HCT116 (cell line): ENCODE measurements around the gene P4HA1. TPM values are rescaled to one million over a fixed set of nuclear protein-coding genes. Genes with fewer than 3 reads are reported as not detected.

Source experiments
- ATAC-seq: fragments of 200-7000 bp; cut with Tn5 transposase; 2 replicates; pipeline ENCODE4 v1.9.1; 2020; ENCODE audit warnings: mild to moderate bottlenecking, moderate library complexity
- BruUV-seq: library from RNA; stranded (reverse); fragments of 400-500 nt; replicated peaks from 2 replicates; lab custom pipeline; 2021; lab: Mats Ljungman, UMichigan
- CTCF ChIA-PET: fragments of 300-600 bp; sonication (Branson Sonifier 250); formaldehyde crosslinking; loops from one replicate; lab custom pipeline; 2021; ENCODE audit warnings: antibody characterized with exemption; lab: Charles Lee
- POLR2A ChIA-PET: fragments of 300-600, 350-600 bp; sonication (Branson Sonifier 250); formaldehyde crosslinking; loops from one replicate; lab custom pipeline; 2021; ENCODE audit warnings: antibody characterized with exemption; lab: Charles Lee
- RAD21 ChIA-PET, 2 experiments: fragments of 300-600 bp; sonication (Branson Sonifier 250); formaldehyde crosslinking; loops; one replicate each; lab custom pipeline; 2023; ENCODE audit warnings: low total read pairs in 2 of 2; ENCODE audit not compliant: uncharacterized antibody in 2 of 2, unreplicated experiment in 2 of 2, low non-redundant PET in 1 of 2; lab: Charles Lee
- DNase-seq: peaks from one replicate; pipeline ENCODE4 v3.0.0-alpha.2; 2010; ENCODE audit warnings: low read depth, low spot score
- H2AFZ ChIP-seq: fragments of 200-600 bp; shearing (Covaris generic), sonication (generic); 2 replicates; pipeline ENCODE4 v1.6.1; 2017; ENCODE audit warnings: low read depth, mixed run types, mixed read lengths, antibody characterized with exemption, low read length; ENCODE audit not compliant: poor library complexity, severe bottlenecking
- H3K27ac ChIP-seq: 2 replicates; pipeline ENCODE4 v1.5.1; 2012; ENCODE audit warnings: low read depth, low read length
- H3K27me3 ChIP-seq: fragments of 200-600 bp; sonication (generic); 2 replicates; pipeline ENCODE4 v1.6.1; 2016; ENCODE audit warnings: mixed run types, low read length, mixed read lengths; ENCODE audit not compliant: insufficient read depth
- H3K36me3 ChIP-seq, 2 experiments: fragments of 200-500 bp in 1 of 2; fragments of 200-600 bp in 1 of 2; sonication (Bioruptor generic) in 1 of 2; sonication (generic) in 1 of 2; 2 replicates each; pipeline versions ENCODE4 v1.5.1 to v1.6.1; 2014 to 2016; ENCODE audit warnings: low read length in 2 of 2, inconsistent platforms in 1 of 2, mixed read lengths in 1 of 2, mixed run types in 1 of 2; ENCODE audit not compliant: insufficient read depth in 2 of 2, control insufficient read depth in 1 of 2
- H3K4me1 ChIP-seq, 2 experiments: fragments of 200-600 bp in 1 of 2; sonication (generic) in 1 of 2; 2 replicates each; pipeline versions ENCODE4 v1.5.1 to v1.6.1; 2012 to 2017; ENCODE audit warnings: low read length in 2 of 2, inconsistent platforms in 1 of 2, mild to moderate bottlenecking in 1 of 2, mixed read lengths in 1 of 2, mixed run types in 1 of 2, moderate library complexity in 1 of 2; ENCODE audit not compliant: insufficient read depth in 2 of 2, control insufficient read depth in 1 of 2
- H3K4me2 ChIP-seq: fragments of 200-600 bp; sonication (generic); 2 replicates; pipeline ENCODE4 v1.6.1; 2017; ENCODE audit warnings: mixed run types, low read length, mixed read lengths
- H3K4me3 ChIP-seq, 2 experiments: fragments of 200-600 bp in 1 of 2; sonication (generic) in 1 of 2; replicated peaks in 1 of 2; 2 replicates each; pipeline ENCODE4 v1.5.1; 2011 to 2016; ENCODE audit warnings: low read length in 2 of 2, control low read depth in 1 of 2, low read depth in 1 of 2, mild to moderate bottlenecking in 1 of 2, mixed read lengths in 1 of 2, mixed run types in 1 of 2
- H3K79me2 ChIP-seq: fragments of 200-600 bp; sonication (generic); 2 replicates; pipeline ENCODE4 v1.6.1; 2017; ENCODE audit warnings: mild to moderate bottlenecking, mixed run types, low read length, moderate library complexity, mixed read lengths; ENCODE audit not compliant: insufficient read depth
- H3K9ac ChIP-seq: fragments of 200-600 bp; sonication (generic); 2 replicates; pipeline ENCODE4 v1.6.1; 2016; ENCODE audit warnings: low read length, mixed read lengths
- H3K9me2 ChIP-seq: fragments of 200-600 bp; sonication (generic), shearing (Covaris generic); 2 replicates; pipeline ENCODE4 v1.6.1; 2017; ENCODE audit warnings: mixed run types, mild to moderate bottlenecking, moderate library complexity; ENCODE audit not compliant: insufficient read depth
- H3K9me3 ChIP-seq, 2 experiments: fragments of 200-500 bp in 1 of 2; fragments of 200-600 bp in 1 of 2; sonication (Bioruptor generic) in 1 of 2; sonication (generic) in 1 of 2; 2 replicates each; pipeline ENCODE4 v1.6.1; 2014 to 2017; ENCODE audit warnings: low read length in 2 of 2, mixed read lengths in 2 of 2, inconsistent platforms in 1 of 2, low read depth in 1 of 2, mild to moderate bottlenecking in 1 of 2, mixed run types in 1 of 2, moderate library complexity in 1 of 2; ENCODE audit not compliant: control insufficient read depth in 1 of 2, insufficient read depth in 1 of 2
- H4K20me1 ChIP-seq: fragments of 200-600 bp; sonication (generic), shearing (Covaris generic); 2 replicates; pipeline ENCODE4 v1.6.1; 2017; ENCODE audit warnings: mixed run types, mild to moderate bottlenecking, moderate library complexity; ENCODE audit not compliant: insufficient read depth
- CEBPB ChIP-seq: IDR thresholded peaks from 2 replicates; pipeline ENCODE4 v1.6.1; 2012; ENCODE audit warnings: low read depth
- EGR1 ChIP-seq: IDR thresholded peaks from 2 replicates; pipeline ENCODE4 v1.6.1; 2012; ENCODE audit warnings: low read depth
- ELF1 ChIP-seq: IDR thresholded peaks from 2 replicates; pipeline ENCODE4 v1.6.1; 2012; ENCODE audit warnings: low read depth, borderline replicate concordance
- EZH2 ChIP-seq: fragments of 200-600 bp; sonication (generic); IDR thresholded peaks from 2 replicates; pipeline ENCODE4 v1.6.1; 2017; ENCODE audit warnings: antibody characterized with exemption, mixed run types
- POLR2A ChIP-seq: IDR thresholded peaks from 2 replicates; pipeline ENCODE4 v1.7.0; 2011; ENCODE audit warnings: borderline replicate concordance; ENCODE audit not compliant: insufficient read depth, insufficient read length; ENCODE audit errors: extremely low read depth
- SIN3A ChIP-seq: IDR thresholded peaks from 2 replicates; pipeline ENCODE4 v1.6.1; 2012; ENCODE audit warnings: low read depth
- TCF7L2 ChIP-seq: IDR thresholded peaks from 2 replicates; pipeline ENCODE4 v1.7.0; 2011; ENCODE audit warnings: borderline replicate concordance, inconsistent platforms; ENCODE audit not compliant: insufficient read depth, insufficient read length; ENCODE audit errors: extremely low read depth
- ZFX ChIP-seq: fragments of 450-650 bp; IDR thresholded peaks from 2 replicates; pipeline ENCODE4 v1.6.1; 2017
- intact Hi-C: fragments of 100-400 bp; cut with micrococcal nuclease; formaldehyde crosslinking; loops from 2 replicates; pipeline ENCODE4 v1.10.0; 2022
- total RNA-seq: library from RNA; stranded (reverse); gene quantifications from one replicate; pipeline ENCODE4 v1.2.1, GENCODE V29; 2021; ENCODE audit not compliant: unreplicated experiment
- TF ChIP-seq, protein P1 (sequence below): IDR thresholded peaks from 2 replicates; pipeline ENCODE4 v1.6.1; 2012; ENCODE audit warnings: low read depth
- TF ChIP-seq, protein P2 (sequence below): IDR thresholded peaks from 2 replicates; pipeline ENCODE4 v1.6.1; 2012
- TF ChIP-seq, protein P3 (sequence below), 3 experiments: fragments of 200-600 bp in 1 of 3; sonication (generic) in 1 of 3; IDR thresholded peaks in 2 of 3; conservative IDR thresholded peaks in 1 of 3; 2 replicates each; pipeline ENCODE4 v1.5.1; 2012 to 2017; ENCODE audit warnings: low read depth in 2 of 3, low read length in 2 of 3, antibody characterized with exemption in 1 of 3, borderline replicate concordance in 1 of 3, control low read depth in 1 of 3, mild to moderate bottlenecking in 1 of 3, mixed read lengths in 1 of 3, mixed run types in 1 of 3, moderate library complexity in 1 of 3; ENCODE audit not compliant: insufficient read depth in 1 of 3
- TF ChIP-seq, protein P4 (sequence below): IDR thresholded peaks from 2 replicates; pipeline ENCODE4 v1.6.1; 2011; ENCODE audit warnings: mild to moderate bottlenecking, low read length, moderate library complexity; ENCODE audit not compliant: insufficient replicate concordance; ENCODE audit errors: extremely low read depth

The P4HA1 gene
- total RNA-seq, 1 experiment from 2014 or later = 49.7 TPM

DNA sequence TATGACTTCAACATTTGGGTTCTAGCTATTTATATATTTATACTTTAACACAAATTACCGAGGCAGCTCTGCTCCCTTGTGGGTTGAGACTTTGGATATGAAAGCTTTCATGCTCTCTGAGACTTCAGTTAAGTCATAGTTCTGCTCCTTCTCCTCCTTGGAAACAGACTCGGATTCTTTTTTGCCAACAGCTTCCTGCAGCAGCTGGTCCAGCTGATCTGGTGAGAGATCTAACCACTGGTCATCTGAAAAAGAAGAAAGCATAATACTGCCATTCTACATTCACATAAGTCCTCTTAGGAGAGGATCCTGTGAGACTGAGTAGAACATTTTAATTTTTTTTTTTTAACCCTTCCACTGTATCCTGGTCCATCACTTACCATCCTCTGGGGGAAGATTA, 42.6 kb upstream of the P4HA1 start:
- Histone ChIP-seq H4K20me1 (no peaks in the 10 kb centered on the region), H3K4me2 (no peak overlapping the region), H3K4me1 (no peaks in the 10 kb centered on the region; a peak in 1 of 4 replicates), H3K36me3 (peaks cover 17 to 41% of the 10 kb centered on the region in 2 experiments; a peak in 3 of 4 replicates), H3K27ac (no peak overlapping the region), H3K9me2 (no peaks in the 10 kb centered on the region), H3K79me2 (no peaks in the 10 kb centered on the region), H3K9me3 (no peaks in the 10 kb centered on the region), H3K27me3 (no peaks in the 10 kb centered on the region), H2AFZ (no peak overlapping the region), H3K9ac (no peak overlapping the region), H3K4me3 (no peak overlapping the region)
- DNase-seq (no peak), ATAC-seq (no peak)
- BruUV-seq = no TSS peak
- POLR2A ChIA-PET = no interaction called here
- TF ChIP-seq POLR2A (no peak), ELF1 (no peak), SIN3A (no peak), TCF7L2 (no peak), ZFX (no peak), EZH2 (no peak), CEBPB (no peak), EGR1 (no peak)
- TF ChIP-seq, protein P1, sequence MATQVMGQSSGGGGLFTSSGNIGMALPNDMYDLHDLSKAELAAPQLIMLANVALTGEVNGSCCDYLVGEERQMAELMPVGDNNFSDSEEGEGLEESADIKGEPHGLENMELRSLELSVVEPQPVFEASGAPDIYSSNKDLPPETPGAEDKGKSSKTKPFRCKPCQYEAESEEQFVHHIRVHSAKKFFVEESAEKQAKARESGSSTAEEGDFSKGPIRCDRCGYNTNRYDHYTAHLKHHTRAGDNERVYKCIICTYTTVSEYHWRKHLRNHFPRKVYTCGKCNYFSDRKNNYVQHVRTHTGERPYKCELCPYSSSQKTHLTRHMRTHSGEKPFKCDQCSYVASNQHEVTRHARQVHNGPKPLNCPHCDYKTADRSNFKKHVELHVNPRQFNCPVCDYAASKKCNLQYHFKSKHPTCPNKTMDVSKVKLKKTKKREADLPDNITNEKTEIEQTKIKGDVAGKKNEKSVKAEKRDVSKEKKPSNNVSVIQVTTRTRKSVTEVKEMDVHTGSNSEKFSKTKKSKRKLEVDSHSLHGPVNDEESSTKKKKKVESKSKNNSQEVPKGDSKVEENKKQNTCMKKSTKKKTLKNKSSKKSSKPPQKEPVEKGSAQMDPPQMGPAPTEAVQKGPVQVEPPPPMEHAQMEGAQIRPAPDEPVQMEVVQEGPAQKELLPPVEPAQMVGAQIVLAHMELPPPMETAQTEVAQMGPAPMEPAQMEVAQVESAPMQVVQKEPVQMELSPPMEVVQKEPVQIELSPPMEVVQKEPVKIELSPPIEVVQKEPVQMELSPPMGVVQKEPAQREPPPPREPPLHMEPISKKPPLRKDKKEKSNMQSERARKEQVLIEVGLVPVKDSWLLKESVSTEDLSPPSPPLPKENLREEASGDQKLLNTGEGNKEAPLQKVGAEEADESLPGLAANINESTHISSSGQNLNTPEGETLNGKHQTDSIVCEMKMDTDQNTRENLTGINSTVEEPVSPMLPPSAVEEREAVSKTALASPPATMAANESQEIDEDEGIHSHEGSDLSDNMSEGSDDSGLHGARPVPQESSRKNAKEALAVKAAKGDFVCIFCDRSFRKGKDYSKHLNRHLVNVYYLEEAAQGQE = no peak
- TF ChIP-seq, protein P2, sequence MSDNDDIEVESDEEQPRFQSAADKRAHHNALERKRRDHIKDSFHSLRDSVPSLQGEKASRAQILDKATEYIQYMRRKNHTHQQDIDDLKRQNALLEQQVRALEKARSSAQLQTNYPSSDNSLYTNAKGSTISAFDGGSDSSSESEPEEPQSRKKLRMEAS = no peak
- TF ChIP-seq, protein P3, sequence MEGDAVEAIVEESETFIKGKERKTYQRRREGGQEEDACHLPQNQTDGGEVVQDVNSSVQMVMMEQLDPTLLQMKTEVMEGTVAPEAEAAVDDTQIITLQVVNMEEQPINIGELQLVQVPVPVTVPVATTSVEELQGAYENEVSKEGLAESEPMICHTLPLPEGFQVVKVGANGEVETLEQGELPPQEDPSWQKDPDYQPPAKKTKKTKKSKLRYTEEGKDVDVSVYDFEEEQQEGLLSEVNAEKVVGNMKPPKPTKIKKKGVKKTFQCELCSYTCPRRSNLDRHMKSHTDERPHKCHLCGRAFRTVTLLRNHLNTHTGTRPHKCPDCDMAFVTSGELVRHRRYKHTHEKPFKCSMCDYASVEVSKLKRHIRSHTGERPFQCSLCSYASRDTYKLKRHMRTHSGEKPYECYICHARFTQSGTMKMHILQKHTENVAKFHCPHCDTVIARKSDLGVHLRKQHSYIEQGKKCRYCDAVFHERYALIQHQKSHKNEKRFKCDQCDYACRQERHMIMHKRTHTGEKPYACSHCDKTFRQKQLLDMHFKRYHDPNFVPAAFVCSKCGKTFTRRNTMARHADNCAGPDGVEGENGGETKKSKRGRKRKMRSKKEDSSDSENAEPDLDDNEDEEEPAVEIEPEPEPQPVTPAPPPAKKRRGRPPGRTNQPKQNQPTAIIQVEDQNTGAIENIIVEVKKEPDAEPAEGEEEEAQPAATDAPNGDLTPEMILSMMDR (IDR thresholded peaks at IDR 0.05 in 2 of 3, conservative IDR thresholded peaks at IDR 0.05 in 1 of 3; ENCODE audit: borderline replicate concordance in 1 of 3, insufficient read depth in 1 of 3, low read depth in 2 of 3, low read length in 2 of 3) = no peak
- TF ChIP-seq, protein P4, sequence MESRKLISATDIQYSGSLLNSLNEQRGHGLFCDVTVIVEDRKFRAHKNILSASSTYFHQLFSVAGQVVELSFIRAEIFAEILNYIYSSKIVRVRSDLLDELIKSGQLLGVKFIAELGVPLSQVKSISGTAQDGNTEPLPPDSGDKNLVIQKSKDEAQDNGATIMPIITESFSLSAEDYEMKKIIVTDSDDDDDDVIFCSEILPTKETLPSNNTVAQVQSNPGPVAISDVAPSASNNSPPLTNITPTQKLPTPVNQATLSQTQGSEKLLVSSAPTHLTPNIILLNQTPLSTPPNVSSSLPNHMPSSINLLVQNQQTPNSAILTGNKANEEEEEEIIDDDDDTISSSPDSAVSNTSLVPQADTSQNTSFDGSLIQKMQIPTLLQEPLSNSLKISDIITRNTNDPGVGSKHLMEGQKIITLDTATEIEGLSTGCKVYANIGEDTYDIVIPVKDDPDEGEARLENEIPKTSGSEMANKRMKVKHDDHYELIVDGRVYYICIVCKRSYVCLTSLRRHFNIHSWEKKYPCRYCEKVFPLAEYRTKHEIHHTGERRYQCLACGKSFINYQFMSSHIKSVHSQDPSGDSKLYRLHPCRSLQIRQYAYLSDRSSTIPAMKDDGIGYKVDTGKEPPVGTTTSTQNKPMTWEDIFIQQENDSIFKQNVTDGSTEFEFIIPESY = no peak
- RAD21 ChIA-PET = no interaction called here
- intact Hi-C loops = no loop called here
- CTCF ChIA-PET = no interaction called here
